Keratinocyte (primary cell): ENCODE results near the gene SRGAP3. TPM values are rescaled to one million over a fixed set of nuclear protein-coding genes. Genes with fewer than 3 reads are reported as not detected.

Experiments used
- DNase-seq: peaks from one replicate; pipeline ENCODE4 v3.0.0-alpha.2; 2011; ENCODE audit warnings: low read depth, missing footprints, low spot score
- FAIRE-seq: peaks from 2 replicates; lab custom pipeline; 2011; peaks lifted over from hg19 to GRCh38; lab: Jason Lieb, UNC
- H2AFZ ChIP-seq: 2 replicates; pipeline ENCODE4 v1.6.0; 2012; ENCODE audit warnings: low read length, control low read depth, inconsistent platforms; ENCODE audit not compliant: control insufficient read depth
- H3K27ac ChIP-seq: 2 replicates; pipeline ENCODE4 v1.5.1; 2011; ENCODE audit warnings: low read length; ENCODE audit not compliant: control insufficient read depth, insufficient read depth
- H3K27me3 ChIP-seq: 3 replicates; pipeline ENCODE4 v1.6.0; 2011; ENCODE audit warnings: low read length; ENCODE audit not compliant: control insufficient read depth, insufficient read depth; ENCODE audit errors: extremely low read depth
- H3K36me3 ChIP-seq, 2 experiments: 2 replicates in 1 of 2; 3 replicates in 1 of 2; pipeline ENCODE4 v1.5.1; 2011; ENCODE audit warnings: low read length in 2 of 2, mild to moderate bottlenecking in 1 of 2; ENCODE audit not compliant: control insufficient read depth in 2 of 2, insufficient read depth in 2 of 2; ENCODE audit errors: extremely low read depth in 1 of 2
- H3K4me1 ChIP-seq: 3 replicates; pipeline ENCODE4 v1.5.1; 2011; ENCODE audit warnings: low read length; ENCODE audit not compliant: control insufficient read depth, insufficient read depth; ENCODE audit errors: extremely low read depth
- H3K4me2 ChIP-seq: 3 replicates; pipeline ENCODE4 v1.6.0; 2011; ENCODE audit warnings: low read depth, low read length; ENCODE audit not compliant: control insufficient read depth, insufficient read depth; ENCODE audit errors: extremely low read depth
- H3K4me3 ChIP-seq, 3 experiments: fragments of 200-600 bp in 1 of 3; sonication (generic) in 1 of 3; 2 replicates in 2 of 3; 3 replicates in 1 of 3; pipeline ENCODE4 v1.5.1; 2011 to 2016; ENCODE audit warnings: low read length in 3 of 3, mild to moderate bottlenecking in 3 of 3, control low read depth in 2 of 3, inconsistent platforms in 1 of 3, low read depth in 1 of 3, mixed read lengths in 1 of 3, mixed run types in 1 of 3, moderate library complexity in 1 of 3; ENCODE audit not compliant: control insufficient read depth in 2 of 3, insufficient read depth in 2 of 3; ENCODE audit errors: extremely low read depth in 1 of 3
- H3K79me2 ChIP-seq: 2 replicates; pipeline ENCODE4 v1.6.0; 2012; ENCODE audit warnings: low read length; ENCODE audit not compliant: control insufficient read depth, insufficient read depth
- H3K9ac ChIP-seq: 3 replicates; pipeline ENCODE4 v1.6.0; 2011; ENCODE audit warnings: low read length; ENCODE audit not compliant: control insufficient read depth, insufficient read depth; ENCODE audit errors: extremely low read depth
- H3K9me1 ChIP-seq: 3 replicates; pipeline ENCODE4 v1.6.0; 2011; ENCODE audit warnings: low read length; ENCODE audit not compliant: control insufficient read depth, insufficient read depth; ENCODE audit errors: extremely low read depth
- H3K9me3 ChIP-seq: 2 replicates; pipeline ENCODE4 v1.5.1; 2012; ENCODE audit warnings: low read depth, low read length; ENCODE audit not compliant: control insufficient read depth
- H4K20me1 ChIP-seq: 3 replicates; pipeline ENCODE4 v1.6.0; 2011; ENCODE audit warnings: low read length; ENCODE audit not compliant: control insufficient read depth, insufficient read depth; ENCODE audit errors: extremely low read depth
- EZH2 ChIP-seq: IDR thresholded peaks from one replicate; pipeline ENCODE4 v1.6.1; 2012; ENCODE audit warnings: inconsistent platforms, mild to moderate bottlenecking, low read length, moderate library complexity
- dilution Hi-C: fragments of 300-500 bp; cut with MboI; formaldehyde crosslinking; loops from one replicate; pipeline ENCODE4 v1.7.0; 2020; ENCODE audit warnings: low sequenced_read_pairs; ENCODE audit not compliant: extremely low pct_ligation_motif_present
- polyA plus RNA-seq, 5 experiments: library from polyadenylated mRNA; depleted of rRNA in 3 of 5; stranded (reverse) in 3 of 5; stranded (forward) in 1 of 5; unstranded in 1 of 5; fragments of >200 nt; gene quantifications; 1 replicate in 1 of 5; 2 replicates in 3 of 5; 3 replicates in 1 of 5; pipeline versions ENCODE4 v1.2.1 to v1.2.3, GENCODE V29; 2011 to 2012; ENCODE audit warnings: missing spikeins in 2 of 5, low read depth in 1 of 5, low replicate concordance in 1 of 5
- TF ChIP-seq, protein P1 (sequence below), 3 experiments: IDR thresholded peaks in 1 of 3; conservative IDR thresholded peaks in 1 of 3; optimal IDR thresholded peaks in 1 of 3; 2 replicates in 2 of 3; 3 replicates in 1 of 3; pipeline versions ENCODE3 to v1.5.1; 2011; ENCODE audit warnings: low read length in 3 of 3, mild to moderate bottlenecking in 3 of 3, moderate library complexity in 2 of 3, control low read depth in 1 of 3, inconsistent platforms in 1 of 3; ENCODE audit not compliant: insufficient read depth in 2 of 3; ENCODE audit errors: extremely low read depth in 1 of 3

SRGAP3 gene
- polyA plus RNA-seq, 1 donor (not counting 4 experiments of a cell fraction or from before 2014, with no cell fraction given), result 7.2 TPM

DNA sequence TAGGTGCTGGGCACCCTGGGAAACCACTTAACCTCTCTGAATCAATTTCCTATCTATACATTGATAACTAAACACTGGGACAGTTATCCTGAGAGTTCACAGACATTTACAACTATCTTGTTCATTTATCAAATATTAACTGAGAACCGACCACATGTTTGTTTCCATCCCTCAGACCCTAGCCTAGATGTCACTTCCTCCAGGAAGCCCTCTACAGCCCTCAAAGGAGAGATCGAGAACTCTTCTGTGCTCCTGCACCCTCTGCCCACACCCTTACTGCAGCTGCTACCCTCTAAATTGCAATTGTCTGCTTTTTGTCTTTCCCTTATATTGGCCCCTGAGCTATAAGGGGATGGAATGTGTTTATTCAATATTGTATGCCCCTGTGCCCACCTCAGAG is 46.1 kb downstream of the SRGAP3 start:
- no peak overlapping the region for H3K4me3 ChIP-seq
- dilution Hi-C loops, result no loop called here
- TF ChIP-seq, protein P1, sequence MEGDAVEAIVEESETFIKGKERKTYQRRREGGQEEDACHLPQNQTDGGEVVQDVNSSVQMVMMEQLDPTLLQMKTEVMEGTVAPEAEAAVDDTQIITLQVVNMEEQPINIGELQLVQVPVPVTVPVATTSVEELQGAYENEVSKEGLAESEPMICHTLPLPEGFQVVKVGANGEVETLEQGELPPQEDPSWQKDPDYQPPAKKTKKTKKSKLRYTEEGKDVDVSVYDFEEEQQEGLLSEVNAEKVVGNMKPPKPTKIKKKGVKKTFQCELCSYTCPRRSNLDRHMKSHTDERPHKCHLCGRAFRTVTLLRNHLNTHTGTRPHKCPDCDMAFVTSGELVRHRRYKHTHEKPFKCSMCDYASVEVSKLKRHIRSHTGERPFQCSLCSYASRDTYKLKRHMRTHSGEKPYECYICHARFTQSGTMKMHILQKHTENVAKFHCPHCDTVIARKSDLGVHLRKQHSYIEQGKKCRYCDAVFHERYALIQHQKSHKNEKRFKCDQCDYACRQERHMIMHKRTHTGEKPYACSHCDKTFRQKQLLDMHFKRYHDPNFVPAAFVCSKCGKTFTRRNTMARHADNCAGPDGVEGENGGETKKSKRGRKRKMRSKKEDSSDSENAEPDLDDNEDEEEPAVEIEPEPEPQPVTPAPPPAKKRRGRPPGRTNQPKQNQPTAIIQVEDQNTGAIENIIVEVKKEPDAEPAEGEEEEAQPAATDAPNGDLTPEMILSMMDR (optimal IDR thresholded peaks at IDR 0.05 in 1 of 3, IDR thresholded peaks at IDR 0.05 in 1 of 3, conservative IDR thresholded peaks at IDR 0.05 in 1 of 3; ENCODE audit: extremely low read depth in 1 of 3, insufficient read depth in 2 of 3, low read length in 3 of 3), result no peak
- TF ChIP-seq EZH2, result no peak
- no peak overlapping the region for H3K4me2 ChIP-seq
- FAIRE-seq, result no peak
- no peak overlapping the region for H3K27ac ChIP-seq
- H3K4me1 ChIP-seq, result no peaks in the 10 kb centered on the region
- H3K9ac ChIP-seq, result no peak overlapping the region
- peaks cover 0 to 3% of the 10 kb centered on the region in 2 experiments for H3K36me3 ChIP-seq
- no peak for DNase-seq
- peaks cover 27% of the 10 kb centered on the region for H3K79me2 ChIP-seq
- H4K20me1 ChIP-seq, result no peaks in the 10 kb centered on the region
- H3K9me1 ChIP-seq, result no peaks in the 10 kb centered on the region
- no peak overlapping the region for H2AFZ ChIP-seq
- H3K27me3 ChIP-seq, result no peaks in the 10 kb centered on the region
- no peaks in the 10 kb centered on the region for H3K9me3 ChIP-seq

DNA sequence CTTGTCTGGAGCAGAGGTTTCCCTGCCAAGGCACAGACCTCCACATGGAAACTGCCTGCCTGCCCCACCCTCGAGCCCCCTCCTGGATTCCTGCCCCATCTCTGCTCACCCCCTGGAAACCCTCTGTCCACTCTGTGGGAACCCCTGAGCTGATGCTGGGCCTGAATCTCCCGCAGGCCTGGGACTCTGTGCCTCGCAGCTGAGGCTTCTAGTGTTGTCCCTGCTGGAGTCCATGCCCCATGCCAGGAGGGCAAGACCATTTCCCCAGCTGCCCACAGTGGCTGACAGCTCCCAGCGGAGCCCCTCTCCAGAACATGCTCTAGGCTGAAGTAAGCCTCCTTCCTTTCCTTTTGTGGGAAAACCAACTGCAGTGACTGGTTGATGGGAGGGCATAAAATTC is 46.9 kb downstream of the SRGAP3 start:
- dilution Hi-C loops, result no loop called here
- Histone ChIP-seq H3K27ac (no peak overlapping the region), H2AFZ (no peak overlapping the region), H3K9me1 (no peaks in the 10 kb centered on the region), H3K79me2 (peaks cover 24% of the 10 kb centered on the region), H3K9me3 (no peaks in the 10 kb centered on the region), H3K4me2 (no peak overlapping the region), H3K27me3 (no peaks in the 10 kb centered on the region), H3K36me3 (peaks cover 0 to 1% of the 10 kb centered on the region in 2 experiments), H3K4me1 (no peaks in the 10 kb centered on the region), H3K4me3 (no peak overlapping the region), H3K9ac (no peak overlapping the region), H4K20me1 (no peaks in the 10 kb centered on the region)
- TF ChIP-seq EZH2, result no peak
- TF ChIP-seq, protein P1 (optimal IDR thresholded peaks at IDR 0.05 in 1 of 3, IDR thresholded peaks at IDR 0.05 in 1 of 3, conservative IDR thresholded peaks at IDR 0.05 in 1 of 3; ENCODE audit: extremely low read depth in 1 of 3, insufficient read depth in 2 of 3, low read length in 3 of 3), result no peak
- FAIRE-seq (no peak), DNase-seq (no peak)
